Lower leg skin (tissue), 3 donors: ENCODE measurements around the gene RNF224.

ENCODE experiments used
- CTCF ChIP-seq, 3 donors: fragments of 450-650 bp; IDR thresholded peaks; one replicate each; pipeline ENCODE4 v1.5.1; 2016; ENCODE audit warnings: antibody characterized with exemption in 3 of 3, mild to moderate bottlenecking in 3 of 3, moderate library complexity in 2 of 3
- POLR2A ChIP-seq, 2 donors: fragments of 450-650 bp; IDR thresholded peaks; one replicate each; pipeline ENCODE4 v1.6.1; 2016 to 2017; ENCODE audit warnings: antibody characterized with exemption in 2 of 2, mild to moderate bottlenecking in 1 of 2, moderate library complexity in 1 of 2

- no peak for TF ChIP-seq CTCF (IDR thresholded peaks at IDR 0.05)
- TF ChIP-seq POLR2A (IDR thresholded peaks at IDR 0.05) = no peak
These were observed 1.5 kb upstream of the RNF224 start for GRCh38 chr9:137225699-137226331.
